HepG2 (cell line): Measurements from ENCODE around the gene TMUB1. TPM values are rescaled to one million over a fixed set of nuclear protein-coding genes. Genes with fewer than 3 reads are reported as not detected.

Experiments
- ATAC-seq: fragments of 200-7000 bp; cut with Tn5 transposase; 3 replicates; pipeline ENCODE4 v1.9.1; 2020; ENCODE audit warnings: mild to moderate bottlenecking, moderate library complexity
- BruUV-seq: library from RNA; stranded (reverse); fragments of 400-500 nt; replicated peaks from 2 replicates; lab custom pipeline; 2021; lab: Mats Ljungman, UMichigan
- CTCF ChIA-PET: fragments of 300-600 bp; formaldehyde crosslinking; extraction: SDS; loops from one replicate; lab custom pipeline; 2021; ENCODE audit warnings: low total read pairs, inconsistent platforms, low intra/inter-chr PET ratio; lab: Yijun Ruan, JAX
- POLR2A ChIA-PET: fragments of 350-600 bp; sonication (Branson Sonifier 250); formaldehyde crosslinking; loops from one replicate; lab custom pipeline; 2020; ENCODE audit warnings: antibody characterized with exemption, inconsistent platforms; lab: Yijun Ruan, JAX
- DNase-seq: peaks from one replicate; pipeline ENCODE4 v3.0.0-alpha.2; 2015; ENCODE audit warnings: low spot score
- FAIRE-seq: peaks from 3 replicates; lab custom pipeline; 2011; peaks lifted over from hg19 to GRCh38; lab: Jason Lieb, UNC
- H2AFZ ChIP-seq: one replicate; pipeline ENCODE4 v1.6.1; 2011; ENCODE audit warnings: low read length, inconsistent platforms
- H3K27ac ChIP-seq: fragments of 300-600 bp; 3 replicates; pipeline ENCODE4 v1.8.0; 2011; ENCODE audit warnings: mixed run types, mild to moderate bottlenecking, mixed read lengths, low read length, inconsistent platforms; ENCODE audit not compliant: insufficient read depth; ENCODE audit errors: extremely low read length
- H3K27me3 ChIP-seq, 2 experiments: fragments of 200-600 bp in 1 of 2; 2 replicates in 1 of 2; 3 replicates in 1 of 2; pipeline versions ENCODE4 v1.6.0 to v1.8.0; 2011; ENCODE audit warnings: low read length in 2 of 2, mild to moderate bottlenecking in 2 of 2, moderate library complexity in 2 of 2, inconsistent platforms in 1 of 2; ENCODE audit not compliant: insufficient read depth in 2 of 2, control insufficient read depth in 1 of 2
- H3K36me3 ChIP-seq, 2 experiments: fragments of 200-600 bp in 1 of 2; replicated peaks in 1 of 2; 2 replicates in 1 of 2; 3 replicates in 1 of 2; pipeline versions ENCODE4 v1.5.1 to v1.8.0; 2011; ENCODE audit warnings: low read length in 2 of 2, inconsistent platforms in 1 of 2; ENCODE audit not compliant: insufficient read depth in 2 of 2, control insufficient read depth in 1 of 2
- H3K4me1 ChIP-seq: 2 replicates; pipeline ENCODE4 v1.5.1; 2012; ENCODE audit warnings: low read length, inconsistent platforms; ENCODE audit not compliant: insufficient read depth
- H3K4me2 ChIP-seq: 2 replicates; pipeline ENCODE4 v1.6.0; 2011; ENCODE audit warnings: low read depth, low read length, inconsistent platforms
- H3K4me3 ChIP-seq, 3 experiments: fragments of 200-600 bp in 1 of 3; sonication (generic), shearing (Covaris generic) in 1 of 3; replicated peaks in 1 of 3; 2 replicates each; pipeline ENCODE4 v1.5.1; 2011 to 2016; ENCODE audit warnings: low read length in 3 of 3, inconsistent platforms in 2 of 3, low read depth in 2 of 3, mild to moderate bottlenecking in 2 of 3, control low read depth in 1 of 3, mixed read lengths in 1 of 3; ENCODE audit not compliant: insufficient read depth in 1 of 3
- H3K79me2 ChIP-seq: one replicate; pipeline ENCODE4 v1.6.1; 2011; ENCODE audit warnings: low read length, inconsistent platforms; ENCODE audit not compliant: insufficient read depth
- H3K9ac ChIP-seq: 2 replicates; pipeline ENCODE4 v1.6.0; 2011; ENCODE audit warnings: mild to moderate bottlenecking, low read depth, low read length, inconsistent platforms; ENCODE audit not compliant: insufficient read depth
- H3K9me3 ChIP-seq: 2 replicates; pipeline ENCODE4 v1.5.1; 2012; ENCODE audit warnings: mild to moderate bottlenecking, low read length
- H4K20me1 ChIP-seq: 2 replicates; pipeline ENCODE4 v1.6.0; 2011; ENCODE audit warnings: inconsistent platforms, mild to moderate bottlenecking, low read length, moderate library complexity; ENCODE audit not compliant: insufficient read depth
- AKAP8 ChIP-seq: sonication (generic); formaldehyde crosslinking; IDR thresholded peaks from 2 replicates; pipeline ENCODE4 v1.5.1; 2020; ENCODE audit warnings: mild to moderate bottlenecking, missing genetic modification reagents
- CBX2 ChIP-seq, 2 experiments: fragments of 200-600 bp in 1 of 2; sonication (generic); formaldehyde crosslinking in 1 of 2; IDR thresholded peaks; 2 replicates each; pipeline versions ENCODE4 v1.7.0 to v1.8.1; 2018 to 2022; ENCODE audit warnings: low read depth in 2 of 2, low read length in 1 of 2, mild to moderate bottlenecking in 1 of 2, missing genetic modification reagents in 1 of 2
- GATAD2A ChIP-seq: IDR thresholded peaks from 2 replicates; pipeline ENCODE4 v1.6.1; 2016
- HNF1A ChIP-seq, 2 experiments: sonication (generic) in 1 of 2; formaldehyde crosslinking in 1 of 2; IDR thresholded peaks; 2 replicates each; pipeline versions ENCODE4 v1.4.0 to v1.6.1; 2016 to 2020; ENCODE audit warnings: borderline replicate concordance in 1 of 2, low read depth in 1 of 2, mild to moderate bottlenecking in 1 of 2, missing genetic modification reagents in 1 of 2
- NR2C2 ChIP-seq: sonication (generic); formaldehyde crosslinking; IDR thresholded peaks from 2 replicates; pipeline ENCODE4 v1.4.0; 2020; ENCODE audit warnings: missing genetic modification reagents, mild to moderate bottlenecking, moderate library complexity, borderline replicate concordance
- SKIL ChIP-seq: sonication (generic); formaldehyde crosslinking; IDR thresholded peaks from 2 replicates; pipeline ENCODE4 v1.8.0; 2022; ENCODE audit warnings: missing genetic modification reagents, mild to moderate bottlenecking, moderate library complexity, borderline replicate concordance
- TAF1 ChIP-seq: sonication (generic); formaldehyde crosslinking; IDR thresholded peaks from 2 replicates; pipeline ENCODE4 v1.4.0; 2020; ENCODE audit warnings: missing genetic modification reagents
- TEF ChIP-seq: sonication (generic); formaldehyde crosslinking; IDR thresholded peaks from 2 replicates; pipeline ENCODE4 v1.5.0; 2020; ENCODE audit warnings: missing genetic modification reagents
- ZNF335 ChIP-seq: sonication (generic); formaldehyde crosslinking; IDR thresholded peaks from 2 replicates; pipeline ENCODE4 v1.4.0; 2020; ENCODE audit warnings: missing genetic modification reagents
- ZNF788 ChIP-seq: sonication (generic); formaldehyde crosslinking; IDR thresholded peaks from 2 replicates; pipeline ENCODE4 v1.5.0; 2020; ENCODE audit warnings: mild to moderate bottlenecking, missing genetic modification reagents, borderline replicate concordance
- WGBS: methylation state at CpG from one replicate; pipeline ENCODE4 v1.1.6; 2017; ENCODE audit warnings: low lambda C conversion rate; 5-methylcytosine and 5-hydroxymethylcytosine counted together
- in situ Hi-C: cut with HindIII; loops from 2 replicates; pipeline ENCODE4 v1.10.0; 2017; ENCODE audit warnings: low pct_unique_long_range_greater_than_20kb; ENCODE audit not compliant: extremely low pct_ligation_motif_present
- intact Hi-C: fragments of 100-400 bp; cut with micrococcal nuclease; formaldehyde crosslinking; loops from one replicate; pipeline ENCODE4 v1.10.0; 2022; ENCODE audit not compliant: unreplicated experiment
- polyA plus RNA-seq, 8 experiments: library from polyadenylated mRNA; depleted of rRNA in 3 of 8; stranded (reverse) in 7 of 8; unstranded in 1 of 8; fragments of >200 nt; fragmentation: Illumina TruSeq in 4 of 8; extraction: Trizol in 4 of 8; gene quantifications; 2 replicates each; pipeline versions ENCODE4 v1.2.1 to v1.2.3, GENCODE V29; 2011 to 2016; ENCODE audit warnings: low read depth in 4 of 8, missing spikeins in 1 of 8, mixed read lengths in 1 of 8; ENCODE audit not compliant: insufficient read depth in 1 of 8
- total RNA-seq, 5 experiments: library from RNA; depleted of rRNA; stranded (reverse); fragments of >200 nt; fragmentation: Illumina TruSeq; extraction: Trizol; gene quantifications; 2 replicates each; pipeline ENCODE4 v1.2.3, GENCODE V29; 2016; ENCODE audit warnings: low read depth in 1 of 5

Gene TMUB1
- total and polyA plus RNA-seq, 2 of the 13 experiments (the other 11 are each of a cell fraction or from before 2014, with no cell fraction given): 44.8 to 51.6 TPM

GRCh38 chr7:151088856-151089699 is 5.8 kb upstream of the TMUB1 start:
- ChIA-PET CTCF (no interaction called here), POLR2A (interaction anchor here (1.0 to 6.7 kb wide), 4 partner anchors 8 to 61 kb away, joined by 3 to 82 read pairs (median 6); partner anchors contain the start of genes ABCB8 and FASTK)
- peak; percentile 73 for DNase-seq
- in situ Hi-C loops: no loop called here
- 55% methylated on average over 23 of the region's 30 CpGs for WGBS
- Histone ChIP-seq H3K79me2 (peaks cover 72% of the 10 kb centered on the region), H3K9me3 (no peaks in the 10 kb centered on the region), H4K20me1 (peaks cover 54% of the 10 kb centered on the region), H3K4me1 (peaks cover 60% of the 10 kb centered on the region), H3K27me3 (no peaks in the 10 kb centered on the region), H2AFZ (no peak overlapping the region), H3K9ac (peak overlapping the region; percentile 88), H3K27ac (peak overlapping the region; percentile 70), H3K4me2 (peak overlapping the region; percentile 97), H3K36me3 (peaks cover 8 to 28% of the 10 kb centered on the region in 2 experiments; a peak in 4 of 5 replicates), H3K4me3 (peak overlapping the region; percentile 93 to 98 (median 95); a peak in 5 of 6 replicates)
- peak; percentile 39 for FAIRE-seq
- intact Hi-C loops: loop anchor here (10.0 kb wide), 1 partner anchor 156 kb away; the partner anchor contains the start of gene SMARCD3
- peak; percentile 47 for ATAC-seq
- BruUV-seq: no TSS peak
- TF ChIP-seq SKIL (peak; percentile 58; the same call in 1 of the 2 replicates), GATAD2A (CRISPR knock-in tag) (peak; percentile 37; the same call in 1 of the 2 replicates), ZNF335 (CRISPR knock-in tag) (no peak), HNF1A (IDR thresholded peaks at IDR 0.05; ENCODE audit: low read depth) (no peak), HNF1A (CRISPR knock-in tag; IDR thresholded peaks at IDR 0.05; ENCODE audit: borderline replicate concordance) (no peak), TEF (CRISPR knock-in tag) (peak; percentile 45; the same call in 1 of the 2 replicates), CBX2 (IDR thresholded peaks at IDR 0.05; ENCODE audit: low read depth, low read length) (no peak), CBX2 (CRISPR knock-in tag; IDR thresholded peaks at IDR 0.05; ENCODE audit: low read depth) (no peak), NR2C2 (peak; percentile 41; the same call in 1 of the 2 replicates), ZNF788 (CRISPR knock-in tag) (0 out of 2 replicates have a peak, but pooled peaks have one; percentile 47), AKAP8 (CRISPR knock-in tag) (peak; percentile 76; the same call in 1 of the 2 replicates), TAF1 (CRISPR knock-in tag) (peak; percentile 38; the same call in 1 of the 2 replicates)
